Activated CD8-positive, alpha-beta T cell treated with anti-CD3 and anti-CD28 coated beads for 36 hours (primary cell): ENCODE data around the gene HIP1R. TPM values are rescaled to one million over a fixed set of nuclear protein-coding genes. Genes with fewer than 3 reads are reported as not detected.

ENCODE experiments used
- ATAC-seq: fragments of 200-7000 bp; cut with Tn5 transposase; one replicate; pipeline ENCODE4 v1.10.0; 2021; ENCODE audit warnings: mild to moderate bottlenecking, moderate library complexity
- CTCF ChIA-PET: fragments of 350-600 bp; sonication (Branson Sonifier 250); formaldehyde crosslinking; loops from one replicate; lab custom pipeline; 2021; ENCODE audit warnings: antibody characterized with exemption; lab: Charles Lee
- POLR2A ChIA-PET: fragments of 350-600 bp; sonication (Branson Sonifier 250); formaldehyde crosslinking; loops from one replicate; lab custom pipeline; 2021; ENCODE audit warnings: antibody characterized with exemption; lab: Charles Lee
- DNase-seq: peaks from one replicate; pipeline ENCODE4 v3.0.0-alpha.2; 2020
- H3K27ac Mint-ChIP-seq: one replicate; pipeline ENCODE4 v1.8.0; 2021; ENCODE audit warnings: mild to moderate bottlenecking, mixed read lengths
- H3K27me3 Mint-ChIP-seq: one replicate; pipeline ENCODE4 v1.8.0; 2021; ENCODE audit warnings: mixed read lengths
- H3K36me3 Mint-ChIP-seq: one replicate; pipeline ENCODE4 v1.8.0; 2021; ENCODE audit warnings: low read depth, mixed read lengths
- H3K4me1 Mint-ChIP-seq: one replicate; pipeline ENCODE4 v1.8.0; 2021; ENCODE audit warnings: low read depth, mixed read lengths
- H3K4me3 Mint-ChIP-seq: one replicate; pipeline ENCODE4 v1.8.0; 2021; ENCODE audit warnings: mild to moderate bottlenecking, moderate library complexity, mixed read lengths
- H3K9me3 Mint-ChIP-seq: one replicate; pipeline ENCODE4 v1.8.0; 2021; ENCODE audit warnings: mixed read lengths
- CTCF ChIP-seq: fragments of 200-600 bp; IDR thresholded peaks from one replicate; pipeline ENCODE4 v1.8.0; 2022; ENCODE audit warnings: antibody characterized with exemption, mild to moderate bottlenecking
- intact Hi-C: fragments of 100-400 bp; cut with micrococcal nuclease; formaldehyde crosslinking; loops from one replicate; pipeline ENCODE4 v1.10.0; 2022
- total RNA-seq, 2 experiments: library from RNA; stranded (reverse); gene quantifications; one replicate each; pipeline ENCODE4 v1.2.3, GENCODE V29; 2021

The HIP1R gene
- 10 to 100 TPM; 22.8 to 22.9 TPM for total RNA-seq

GRCh38 chr12:122834921-122835749, at the start of gene HIP1R:
Gene HIP1R (plus strand): TSS chr12:122835457. CDS start chr12:122835551, 94 bp downstream.
- H3K4me1 Mint-ChIP-seq: peaks cover 36% of the 10 kb centered on the region
- ATAC-seq (peak; percentile 64), DNase-seq (peak; percentile 57)
- ChIA-PET CTCF (interaction anchor here (0.7 to 4.6 kb wide), 4 partner anchors 9 to 42 kb away, joined by 3 to 23 read pairs (median 4); no protein-coding TSS in a partner anchor), POLR2A (interaction anchor here (0.8 to 1.9 kb wide), 5 partner anchors 8 to 139 kb away, joined by 3 to 6 read pairs (median 4); no protein-coding TSS in a partner anchor)
- H3K27me3 Mint-ChIP-seq: no peaks in the 10 kb centered on the region
- no peak for TF ChIP-seq CTCF
- H3K27ac Mint-ChIP-seq: peak within 1 kb of the TSS; percentile 88
- peaks cover 4% of the 10 kb centered on the region for H3K36me3 Mint-ChIP-seq
- H3K9me3 Mint-ChIP-seq: no peaks in the 10 kb centered on the region
- intact Hi-C loops: no loop called here
- H3K4me3 Mint-ChIP-seq: peak within 1 kb of the TSS; percentile 92

- POLR2A ChIA-PET: no interaction called here
- no peak for TF ChIP-seq CTCF
- Mint-ChIP-seq H3K36me3 (no peaks in the 10 kb centered on the region), H3K4me3 (no peak overlapping the region), H3K4me1 (no peaks in the 10 kb centered on the region), H3K9me3 (no peaks in the 10 kb centered on the region), H3K27ac (no peak overlapping the region), H3K27me3 (no peaks in the 10 kb centered on the region)
- CTCF ChIA-PET: interaction anchor here (1.7 kb wide), 1 partner anchor 8 kb away, joined by 8 read pairs; no protein-coding TSS in a partner anchor
- ATAC-seq (no peak), DNase-seq (no peak)
- intact Hi-C loops: no loop called here
These were observed 49.8 kb upstream of the HIP1R start for GRCh38 chr12:122785503-122785902.

- H3K4me1 Mint-ChIP-seq: no peaks in the 10 kb centered on the region
- H3K9me3 Mint-ChIP-seq: no peaks in the 10 kb centered on the region
- H3K27me3 Mint-ChIP-seq: no peaks in the 10 kb centered on the region
- no peak overlapping the region for H3K27ac Mint-ChIP-seq
- CTCF ChIA-PET: no interaction called here
- intact Hi-C loops: no loop called here
- H3K4me3 Mint-ChIP-seq: no peak overlapping the region
- ATAC-seq: no peak
- no peak for DNase-seq
- POLR2A ChIA-PET: no interaction called here
- no peak for TF ChIP-seq CTCF
- H3K36me3 Mint-ChIP-seq: no peaks in the 10 kb centered on the region
These were observed 46.9 kb upstream of the HIP1R start for GRCh38 chr12:122788387-122788786.

GRCh38 chr12:122789637-122790036, 45.6 kb upstream of the HIP1R start:
- Mint-ChIP-seq H3K27ac (no peak overlapping the region), H3K4me1 (peaks cover 2% of the 10 kb centered on the region), H3K27me3 (no peaks in the 10 kb centered on the region), H3K4me3 (no peak overlapping the region), H3K9me3 (no peaks in the 10 kb centered on the region), H3K36me3 (no peaks in the 10 kb centered on the region)
- POLR2A ChIA-PET: interaction anchor here (0.9 kb wide), 1 partner anchor 8 kb away, joined by 3 read pairs; no protein-coding TSS in a partner anchor
- CTCF ChIA-PET: interaction anchor here (1.5 to 1.6 kb wide), 2 partner anchors 9 to 12 kb away, joined by 4 to 5 read pairs; no protein-coding TSS in a partner anchor
- ATAC-seq (no peak), DNase-seq (no peak)
- no peak for TF ChIP-seq CTCF
- intact Hi-C loops: loop anchor here (5.0 kb wide), 1 partner anchor 163 kb away; no protein-coding TSS in a partner anchor
